H9 (cell line): ENCODE measurements around the gene N4BP2. TPM values are rescaled to one million over a fixed set of nuclear protein-coding genes. Genes with fewer than 3 reads are reported as not detected.
A peak's percentile ranks its signal among the peaks of the same experiment; 100 is the strongest.

Experiments
- DNase-seq: peaks from one replicate; pipeline ENCODE4 v3.0.0-alpha.2; 2017
- H2AFZ ChIP-seq: one replicate; pipeline ENCODE4 v1.6.1; 2013; ENCODE audit warnings: mild to moderate bottlenecking, low read length, control low read depth, moderate library complexity
- H2AK5ac ChIP-seq: 2 replicates; pipeline ENCODE4 v1.6.1; 2013; ENCODE audit warnings: low read length, control low read depth, mixed read lengths; ENCODE audit not compliant: insufficient read length
- H2BK120ac ChIP-seq: one replicate; pipeline ENCODE4 v1.6.1; 2013; ENCODE audit warnings: low read depth, mild to moderate bottlenecking, low read length, control low read depth, inconsistent platforms; ENCODE audit not compliant: poor library complexity, severe bottlenecking
- H2BK12ac ChIP-seq: 2 replicates; pipeline ENCODE4 v1.6.1; 2013; ENCODE audit warnings: low read length, control low read depth, mixed read lengths, low read depth; ENCODE audit not compliant: insufficient read length
- H2BK15ac ChIP-seq: 2 replicates; pipeline ENCODE4 v1.6.1; 2013; ENCODE audit warnings: low read depth, low read length, control low read depth
- H2BK20ac ChIP-seq: one replicate; pipeline ENCODE4 v1.6.1; 2013; ENCODE audit warnings: low read depth, mild to moderate bottlenecking, low read length, control low read depth, inconsistent platforms; ENCODE audit not compliant: poor library complexity, severe bottlenecking
- H2BK5ac ChIP-seq: 2 replicates; pipeline ENCODE4 v1.6.1; 2013; ENCODE audit warnings: low read length, control low read depth, mixed read lengths; ENCODE audit not compliant: insufficient read length
- H3K14ac ChIP-seq: 2 replicates; pipeline ENCODE4 v1.6.1; 2013; ENCODE audit warnings: low read length, control low read depth; ENCODE audit not compliant: insufficient read depth
- H3K18ac ChIP-seq: 2 replicates; pipeline ENCODE4 v1.6.1; 2013; ENCODE audit warnings: low read depth, mild to moderate bottlenecking, mixed read lengths, low read length, control low read depth; ENCODE audit not compliant: insufficient read length
- H3K23ac ChIP-seq: 2 replicates; pipeline ENCODE4 v1.6.1; 2013; ENCODE audit warnings: low read length, control low read depth, mixed read lengths, low read depth; ENCODE audit not compliant: insufficient read length
- H3K23me2 ChIP-seq: 2 replicates; pipeline ENCODE4 v1.6.1; 2013; ENCODE audit warnings: low read depth, mild to moderate bottlenecking, mixed read lengths, low read length, control low read depth; ENCODE audit not compliant: insufficient read length, poor library complexity, severe bottlenecking
- H3K27ac ChIP-seq: 2 replicates; pipeline ENCODE4 v1.5.1; 2013; ENCODE audit warnings: low read length, control low read depth, mixed read lengths, low read depth; ENCODE audit not compliant: insufficient read length
- H3K27me3 ChIP-seq: 2 replicates; pipeline ENCODE4 v1.6.1; 2013; ENCODE audit warnings: low read length, control low read depth, inconsistent platforms; ENCODE audit not compliant: insufficient read depth
- H3K4ac ChIP-seq: 2 replicates; pipeline ENCODE4 v1.6.1; 2013; ENCODE audit warnings: low read depth, mild to moderate bottlenecking, control low read depth, inconsistent platforms, low read length, moderate library complexity
- H3K4me1 ChIP-seq: 2 replicates; pipeline ENCODE4 v1.6.1; 2013; ENCODE audit warnings: low read length, control low read depth, inconsistent platforms; ENCODE audit not compliant: insufficient read depth
- H3K4me2 ChIP-seq: 2 replicates; pipeline ENCODE4 v1.6.1; 2013; ENCODE audit warnings: low read length, control low read depth, mixed read lengths; ENCODE audit not compliant: insufficient read length, insufficient read depth
- H3K56ac ChIP-seq: 2 replicates; pipeline ENCODE4 v1.6.1; 2013; ENCODE audit warnings: low read depth, mild to moderate bottlenecking, mixed read lengths, low read length, control low read depth; ENCODE audit not compliant: insufficient read length
- H3K79me1 ChIP-seq: 2 replicates; pipeline ENCODE4 v1.6.1; 2013; ENCODE audit warnings: low read depth, mild to moderate bottlenecking, moderate library complexity, low read length, control low read depth, inconsistent platforms; ENCODE audit not compliant: insufficient read depth, poor library complexity, severe bottlenecking
- H3K79me2 ChIP-seq: 2 replicates; pipeline ENCODE4 v1.6.1; 2013; ENCODE audit warnings: low read length, control low read depth, inconsistent platforms; ENCODE audit not compliant: insufficient read depth
- H3K9ac ChIP-seq: 2 replicates; pipeline ENCODE4 v1.6.1; 2013; ENCODE audit warnings: low read length, control low read depth, mixed read lengths; ENCODE audit not compliant: insufficient read length; ENCODE audit errors: extremely low read depth
- H3K9me3 ChIP-seq: one replicate; pipeline ENCODE4 v1.6.1; 2013; ENCODE audit warnings: low read depth, low read length, inconsistent platforms; ENCODE audit not compliant: control insufficient read depth
- H3T11ph ChIP-seq: one replicate; pipeline ENCODE4 v1.6.1; 2013; ENCODE audit warnings: mild to moderate bottlenecking, low read length, control low read depth, inconsistent platforms
- H4K20me1 ChIP-seq: one replicate; pipeline ENCODE4 v1.6.1; 2013; ENCODE audit not compliant: control insufficient read depth, insufficient read length, insufficient read depth
- H4K5ac ChIP-seq: 2 replicates; pipeline ENCODE4 v1.6.1; 2013; ENCODE audit warnings: low read depth, mild to moderate bottlenecking, mixed read lengths, low read length, control low read depth; ENCODE audit not compliant: insufficient read length
- H4K8ac ChIP-seq: replicated peaks from 2 replicates; pipeline ENCODE4 v1.6.1; 2013; ENCODE audit warnings: low read length, control low read depth, mixed read lengths, low read depth; ENCODE audit not compliant: insufficient read length
- H4K91ac ChIP-seq: 2 replicates; pipeline ENCODE4 v1.6.1; 2013; ENCODE audit warnings: low read depth, mild to moderate bottlenecking, moderate library complexity, mixed read lengths, low read length, control low read depth; ENCODE audit not compliant: insufficient read length
- H3K27ac Mint-ChIP-seq, 3 experiments: 2 replicates in 2 of 3; 3 replicates in 1 of 3; pipeline ENCODE4 v1.8.0; 2020 to 2021; ENCODE audit warnings: mixed read lengths in 3 of 3, mild to moderate bottlenecking in 1 of 3, moderate library complexity in 1 of 3
- H3K27me3 Mint-ChIP-seq: 2 replicates; pipeline ENCODE4 v1.8.0; 2021; ENCODE audit warnings: low read depth, mild to moderate bottlenecking, moderate library complexity, mixed read lengths
- H3K36me3 Mint-ChIP-seq, 3 experiments: 2 replicates in 2 of 3; 3 replicates in 1 of 3; pipeline ENCODE4 v1.8.0; 2020 to 2021; ENCODE audit warnings: low read depth in 3 of 3, mixed read lengths in 3 of 3; ENCODE audit not compliant: insufficient read depth in 1 of 3
- H3K4me1 Mint-ChIP-seq, 2 experiments: 2 replicates each; pipeline ENCODE4 v1.8.0; 2020; ENCODE audit warnings: mixed read lengths in 2 of 2
- H3K4me3 Mint-ChIP-seq, 2 experiments: 2 replicates in 1 of 2; 3 replicates in 1 of 2; pipeline ENCODE4 v1.8.0; 2020 to 2021; ENCODE audit warnings: mild to moderate bottlenecking in 2 of 2, mixed read lengths in 2 of 2, moderate library complexity in 1 of 2
- H3K9me3 Mint-ChIP-seq, 2 experiments: 2 replicates in 1 of 2; 3 replicates in 1 of 2; pipeline ENCODE4 v1.8.0; 2020; ENCODE audit warnings: mild to moderate bottlenecking in 2 of 2, mixed read lengths in 2 of 2, moderate library complexity in 1 of 2
- WGBS: extraction: QIAGEN DNeasy Blood & Tissue Kit; methylation state at CpG from one replicate; pipeline ENCODE4 v1.1.7; 2013; ENCODE audit warnings: missing lambda C conversion rate, low lambda C conversion rate, mixed read lengths; ENCODE audit not compliant: insufficient read length; ENCODE audit errors: extremely low coverage; 5-methylcytosine and 5-hydroxymethylcytosine counted together
- total RNA-seq: library from RNA; stranded (reverse); gene quantifications from 2 replicates; pipeline ENCODE4 v1.2.1, GENCODE V29; 2021
- TF ChIP-seq, protein P1 (sequence below): fragments of 200-600 bp; sonication (generic); conservative IDR thresholded peaks from 3 replicates; pipeline ENCODE4 v1.8.0; 2021; ENCODE audit warnings: antibody characterized with exemption, mild to moderate bottlenecking

N4BP2 gene
- total RNA-seq, 1 experiment from 2014 or later = 35.0 TPM

- H3K4me1 Mint-ChIP-seq = peaks cover 52% of the 10 kb centered on the region in 2 experiments
- H2BK12ac ChIP-seq = no peak overlapping the region
- H3T11ph ChIP-seq = no peak overlapping the region
- H2BK5ac ChIP-seq = no peak overlapping the region
- no peak overlapping the region for H3K56ac ChIP-seq
- DNase-seq = no peak
- H2AK5ac ChIP-seq = no peak overlapping the region
- no peak overlapping the region for H4K5ac ChIP-seq
- no peaks in the 10 kb centered on the region for H3K79me1 ChIP-seq
- no peaks in the 10 kb centered on the region for H3K27me3 Mint-ChIP-seq
- H4K20me1 ChIP-seq = no peaks in the 10 kb centered on the region
- H3K9me3 ChIP-seq = no peaks in the 10 kb centered on the region
- H3K4me1 ChIP-seq = peaks cover 10% of the 10 kb centered on the region; the same call in 1 of the 2 replicates
- peak overlapping the region; percentile 9 to 86 (median 73); a peak in 5 of 7 replicates for H3K27ac Mint-ChIP-seq
- H3K4me2 ChIP-seq = no peak overlapping the region
- no peak overlapping the region for H4K91ac ChIP-seq
- no peak overlapping the region for H2BK15ac ChIP-seq
- H3K23ac ChIP-seq = no peak overlapping the region
- H2BK20ac ChIP-seq = no peak overlapping the region
- TF ChIP-seq, protein P1, sequence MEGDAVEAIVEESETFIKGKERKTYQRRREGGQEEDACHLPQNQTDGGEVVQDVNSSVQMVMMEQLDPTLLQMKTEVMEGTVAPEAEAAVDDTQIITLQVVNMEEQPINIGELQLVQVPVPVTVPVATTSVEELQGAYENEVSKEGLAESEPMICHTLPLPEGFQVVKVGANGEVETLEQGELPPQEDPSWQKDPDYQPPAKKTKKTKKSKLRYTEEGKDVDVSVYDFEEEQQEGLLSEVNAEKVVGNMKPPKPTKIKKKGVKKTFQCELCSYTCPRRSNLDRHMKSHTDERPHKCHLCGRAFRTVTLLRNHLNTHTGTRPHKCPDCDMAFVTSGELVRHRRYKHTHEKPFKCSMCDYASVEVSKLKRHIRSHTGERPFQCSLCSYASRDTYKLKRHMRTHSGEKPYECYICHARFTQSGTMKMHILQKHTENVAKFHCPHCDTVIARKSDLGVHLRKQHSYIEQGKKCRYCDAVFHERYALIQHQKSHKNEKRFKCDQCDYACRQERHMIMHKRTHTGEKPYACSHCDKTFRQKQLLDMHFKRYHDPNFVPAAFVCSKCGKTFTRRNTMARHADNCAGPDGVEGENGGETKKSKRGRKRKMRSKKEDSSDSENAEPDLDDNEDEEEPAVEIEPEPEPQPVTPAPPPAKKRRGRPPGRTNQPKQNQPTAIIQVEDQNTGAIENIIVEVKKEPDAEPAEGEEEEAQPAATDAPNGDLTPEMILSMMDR = no peak
- no peaks in the 10 kb centered on the region for H3K27me3 ChIP-seq
- no peaks in the 10 kb centered on the region for H3K36me3 Mint-ChIP-seq
- H3K4ac ChIP-seq = no peak overlapping the region
- H2AFZ ChIP-seq = no peak overlapping the region
- no peak overlapping the region for H4K8ac ChIP-seq
- H3K9me3 Mint-ChIP-seq = peaks cover 0 to 3% of the 10 kb centered on the region in 2 experiments; a peak in 1 of 5 replicates
- WGBS = no CpG with 5 or more reads among the region's 15 CpGs
- H3K14ac ChIP-seq = no peak overlapping the region
- no peak overlapping the region for H3K18ac ChIP-seq
- H3K4me3 Mint-ChIP-seq = peak overlapping the region in 1 of 2 experiments; percentile 92; a peak in 4 of 5 replicates
- peaks cover 5% of the 10 kb centered on the region for H3K23me2 ChIP-seq
- H2BK120ac ChIP-seq = no peak overlapping the region
- H3K27ac ChIP-seq = no peak overlapping the region
- no peak overlapping the region for H3K9ac ChIP-seq
- H3K79me2 ChIP-seq = peaks cover 4% of the 10 kb centered on the region; the same call in 1 of the 2 replicates
These were observed 143.6 kb downstream of the N4BP2 start for GRCh38 chr4:40199999-40200874.
